ENCODE results near the gene PTPRN2. TPM values are rescaled to one million over a fixed set of nuclear protein-coding genes. Genes with fewer than 3 reads are reported as not detected.
"Not testable (repeated sequence)": the region's sequence is repeated elsewhere in the genome, so short reads cannot be mapped to it uniquely, and the experiment has no call there.

The PTPRN2 gene
- total RNA-seq, 1 experiment from 2014 or later: 1.1 TPM

- no peak for ATAC-seq
- intact Hi-C loops (cut with micrococcal nuclease; ENCODE audit: unreplicated experiment): no loop called here
Observed at GRCh38 chr7:158631574-158632195, 44.1 kb upstream of the PTPRN2 start.

GRCh38 chr7:158626289-158626688 lies 38.7 kb upstream of the PTPRN2 start:
- H3K4me1 ChIP-seq (ENCODE audit: control insufficient read depth, insufficient read depth, low read length); in situ Hi-C loops (cut with HindIII; ENCODE audit: low pct_unique_long_range_greater_than_20kb, low sequenced_read_pairs); H3K27ac ChIP-seq (ENCODE audit: low read length); H3K9me3 ChIP-seq (ENCODE audit: control insufficient read depth, insufficient read depth, low read depth, low read length); H3K36me3 ChIP-seq (ENCODE audit: control insufficient read depth, insufficient read depth, low read length); H3K27me3 ChIP-seq (ENCODE audit: control insufficient read depth, insufficient read depth, low read length); DNase-seq (ENCODE audit: low read depth, low spot score); H3K4me3 ChIP-seq (ENCODE audit: low read depth in 2 of 2, low read length in 2 of 2); POLR2A ChIA-PET; ATAC-seq; CTCF ChIA-PET; intact Hi-C loops (cut with micrococcal nuclease; ENCODE audit: unreplicated experiment); BruUV-seq (replicated peaks): not testable (repeated sequence)

More at GRCh38 chr7:158631574-158632195, 44.1 kb upstream of the PTPRN2 start:
- no peaks in the 10 kb centered on the region for H3K9me3 ChIP-seq (ENCODE audit: control insufficient read depth, insufficient read depth, low read depth, low read length)
- TF ChIP-seq CTCF (IDR thresholded peaks at IDR 0.05): no peak
- no peak for TF ChIP-seq SIN3A (IDR thresholded peaks at IDR 0.05; ENCODE audit: borderline replicate concordance, insufficient read depth, low read depth, low read length)
- TF ChIP-seq POLR2AphosphoS5 (IDR thresholded peaks at IDR 0.05; ENCODE audit: low read depth, low read length): no peak
- TF ChIP-seq REST (IDR thresholded peaks at IDR 0.05; ENCODE audit: insufficient read depth in 1 of 2, low read depth in 2 of 2, low read length in 1 of 2): no peak
- no peak for TF ChIP-seq TCF7L2 (IDR thresholded peaks at IDR 0.05; ENCODE audit: low read depth, low read length)
- in situ Hi-C loops (cut with HindIII; ENCODE audit: low pct_unique_long_range_greater_than_20kb, low sequenced_read_pairs): no loop called here
- H3K4me1 ChIP-seq (ENCODE audit: control insufficient read depth, insufficient read depth, low read length): no peaks in the 10 kb centered on the region
- ChIA-PET POLR2A (no interaction called here), CTCF (no interaction called here)
- no peak for DNase-seq (ENCODE audit: low read depth, low spot score)
- H3K4me3 ChIP-seq (ENCODE audit: low read depth in 2 of 2, low read length in 2 of 2): no peak overlapping the region
- BruUV-seq (replicated peaks): TSS peak; percentile 17
- H3K27ac ChIP-seq (ENCODE audit: low read length): no peak overlapping the region
- H3K27me3 ChIP-seq (ENCODE audit: control insufficient read depth, insufficient read depth, low read length): no peaks in the 10 kb centered on the region
- H3K36me3 ChIP-seq (ENCODE audit: control insufficient read depth, insufficient read depth, low read length): peaks cover 4% of the 10 kb centered on the region; the same call in 1 of the 2 replicates

GRCh38 chr7:158623241-158623640 lies 35.6 kb upstream of the PTPRN2 start:
- Histone ChIP-seq H3K27ac (ENCODE audit: low read length) (no peak overlapping the region), H3K9me3 (ENCODE audit: control insufficient read depth, insufficient read depth, low read depth, low read length) (no peaks in the 10 kb centered on the region), H3K36me3 (ENCODE audit: control insufficient read depth, insufficient read depth, low read length) (no peaks in the 10 kb centered on the region), H3K27me3 (ENCODE audit: control insufficient read depth, insufficient read depth, low read length) (no peaks in the 10 kb centered on the region), H3K4me3 (ENCODE audit: low read depth in 2 of 2, low read length in 2 of 2) (no peak overlapping the region), H3K4me1 (ENCODE audit: control insufficient read depth, insufficient read depth, low read length) (no peaks in the 10 kb centered on the region)
- no TSS peak for BruUV-seq (replicated peaks)
- in situ Hi-C loops (cut with HindIII; ENCODE audit: low pct_unique_long_range_greater_than_20kb, low sequenced_read_pairs) (no loop called here), intact Hi-C loops (cut with micrococcal nuclease; ENCODE audit: unreplicated experiment) (no loop called here)
- CTCF ChIA-PET: no interaction called here
- no peak for ATAC-seq
- DNase-seq (ENCODE audit: low read depth, low spot score): no peak
- no peak for TF ChIP-seq REST (IDR thresholded peaks at IDR 0.05; ENCODE audit: insufficient read depth in 1 of 2, low read depth in 2 of 2, low read length in 1 of 2)
- no peak for TF ChIP-seq TCF7L2 (IDR thresholded peaks at IDR 0.05; ENCODE audit: low read depth, low read length)
- no peak for TF ChIP-seq SIN3A (IDR thresholded peaks at IDR 0.05; ENCODE audit: borderline replicate concordance, insufficient read depth, low read depth, low read length)
- TF ChIP-seq POLR2AphosphoS5 (IDR thresholded peaks at IDR 0.05; ENCODE audit: low read depth, low read length): no peak
- TF ChIP-seq CTCF (IDR thresholded peaks at IDR 0.05): no peak
- POLR2A ChIA-PET: no interaction called here
